Neural progenitor cell (in vitro differentiated cells): ENCODE data around the gene PKD1L1. TPM values are rescaled to one million over a fixed set of nuclear protein-coding genes. Genes with fewer than 3 reads are reported as not detected.
A peak's percentile ranks its signal among the peaks of the same experiment; 100 is the strongest.

ENCODE experiments used
- DNase-seq: peaks from one replicate; pipeline ENCODE4 v3.0.0-alpha.2; 2016; ENCODE audit warnings: low spot score
- H2AFZ ChIP-seq: fragments of 200-600 bp; sonication (generic); replicated peaks from 2 replicates; pipeline ENCODE4 v1.6.1; 2016; ENCODE audit warnings: antibody characterized with exemption
- H3F3A ChIP-seq: fragments of 200-600 bp; sonication (generic); 2 replicates; pipeline ENCODE4 v1.6.1; 2016; ENCODE audit warnings: antibody characterized with exemption, low read depth
- H3K27ac ChIP-seq: fragments of 200-600 bp; sonication (generic); 2 replicates; pipeline ENCODE4 v1.5.1; 2016; ENCODE audit warnings: mild to moderate bottlenecking
- H3K27me3 ChIP-seq: fragments of 200-600 bp; sonication (generic); 2 replicates; pipeline ENCODE4 v1.6.1; 2016; ENCODE audit warnings: mild to moderate bottlenecking, moderate library complexity
- H3K36me3 ChIP-seq: fragments of 200-600 bp; sonication (generic); 2 replicates; pipeline ENCODE4 v1.5.1; 2016
- H3K4me1 ChIP-seq: fragments of 200-600 bp; sonication (generic); 2 replicates; pipeline ENCODE4 v1.6.1; 2016; ENCODE audit warnings: mixed run types
- H3K4me2 ChIP-seq: fragments of 200-600 bp; sonication (generic); 2 replicates; pipeline ENCODE4 v1.6.1; 2016
- H3K4me3 ChIP-seq: fragments of 200-600 bp; sonication (generic); 2 replicates; pipeline ENCODE4 v1.5.1; 2016
- H3K79me2 ChIP-seq: fragments of 200-600 bp; sonication (generic); 2 replicates; pipeline ENCODE4 v1.6.1; 2016; ENCODE audit warnings: low read depth
- H3K9ac ChIP-seq: fragments of 200-600 bp; sonication (generic); 2 replicates; pipeline ENCODE4 v1.6.1; 2016
- H3K9me3 ChIP-seq: fragments of 200-600 bp; sonication (generic); 2 replicates; pipeline ENCODE4 v1.5.1; 2016; ENCODE audit warnings: low read depth
- H4K20me1 ChIP-seq: fragments of 200-600 bp; sonication (generic); 2 replicates; pipeline ENCODE4 v1.6.1; 2016; ENCODE audit warnings: low read depth
- H3K27ac Mint-ChIP-seq: 3 replicates; pipeline ENCODE4 v1.8.0; 2021; ENCODE audit warnings: mixed read lengths
- H3K27me3 Mint-ChIP-seq: 2 replicates; pipeline ENCODE4 v1.8.0; 2022; ENCODE audit warnings: low read depth, mild to moderate bottlenecking, inconsistent platforms, moderate library complexity, mixed read lengths; ENCODE audit not compliant: insufficient read depth
- H3K36me3 Mint-ChIP-seq: 3 replicates; pipeline ENCODE4 v1.8.0; 2021; ENCODE audit warnings: mixed read lengths
- H3K4me1 Mint-ChIP-seq: 3 replicates; pipeline ENCODE4 v1.8.0; 2021; ENCODE audit warnings: mixed read lengths
- H3K4me3 Mint-ChIP-seq: 3 replicates; pipeline ENCODE4 v1.8.0; 2021; ENCODE audit warnings: mild to moderate bottlenecking, moderate library complexity, mixed read lengths
- H3K9me3 Mint-ChIP-seq: 3 replicates; pipeline ENCODE4 v1.8.0; 2020; ENCODE audit warnings: mixed read lengths
- CTCF ChIP-seq: fragments of 200-600 bp; sonication (generic); IDR thresholded peaks from 2 replicates; pipeline ENCODE4 v1.5.1; 2017; ENCODE audit warnings: antibody characterized with exemption, mild to moderate bottlenecking
- EZH2 ChIP-seq: fragments of 200-600 bp; sonication (generic); IDR thresholded peaks from 2 replicates; pipeline ENCODE4 v1.6.1; 2017; ENCODE audit warnings: antibody characterized with exemption, mild to moderate bottlenecking, moderate library complexity
- EZH2phosphoT487 ChIP-seq: fragments of 200-600 bp; sonication (generic); IDR thresholded peaks from 2 replicates; pipeline ENCODE4 v1.6.1; 2017; ENCODE audit warnings: antibody characterized with exemption
- total RNA-seq: library from RNA; depleted of rRNA; stranded (reverse); fragments of >200 nt; gene quantifications from 2 replicates; pipeline ENCODE4 v1.2.3, GENCODE V29; 2015; ENCODE audit warnings: low replicate concordance

The PKD1L1 gene
- total RNA-seq, 1 donor from 2014 or later: 0.07 TPM

- peaks cover 29% of the 10 kb centered on the region for H3K4me1 ChIP-seq
- peaks cover 66% of the 10 kb centered on the region for H3K4me1 Mint-ChIP-seq
- peak overlapping the region; percentile 93 for H3K27ac Mint-ChIP-seq
- peaks cover 15% of the 10 kb centered on the region for H3K27me3 Mint-ChIP-seq
- H3K79me2 ChIP-seq: no peaks in the 10 kb centered on the region
- H3K9ac ChIP-seq: no peak overlapping the region
- no peak overlapping the region for H2AFZ ChIP-seq
- no peak overlapping the region for H3K4me3 ChIP-seq
- no peaks in the 10 kb centered on the region for H3K9me3 ChIP-seq
- H4K20me1 ChIP-seq: no peaks in the 10 kb centered on the region
- H3F3A ChIP-seq: peaks cover 28% of the 10 kb centered on the region
- H3K4me3 Mint-ChIP-seq: peak overlapping the region; percentile 19
- peaks cover 14% of the 10 kb centered on the region for H3K9me3 Mint-ChIP-seq
- H3K36me3 ChIP-seq: no peaks in the 10 kb centered on the region
- peak; percentile 33 for DNase-seq
- H3K4me2 ChIP-seq: peak overlapping the region; percentile 22
- no peak for TF ChIP-seq CTCF
- TF ChIP-seq EZH2: no peak
- TF ChIP-seq EZH2phosphoT487: no peak
- no peak overlapping the region for H3K27ac ChIP-seq
- H3K36me3 Mint-ChIP-seq: peaks cover 7% of the 10 kb centered on the region
- H3K27me3 ChIP-seq: no peaks in the 10 kb centered on the region
These were observed 39.5 kb downstream of the PKD1L1 start for GRCh38 chr7:47908720-47909119.

GRCh38 chr7:47907981-47908616, 40.2 kb downstream of the PKD1L1 start:
- no peaks in the 10 kb centered on the region for H3K27me3 ChIP-seq
- H3K36me3 ChIP-seq: no peaks in the 10 kb centered on the region
- H3F3A ChIP-seq: peaks cover 28% of the 10 kb centered on the region
- no peak overlapping the region for H2AFZ ChIP-seq
- TF ChIP-seq EZH2phosphoT487 (no peak), EZH2 (no peak), CTCF (no peak)
- no peak overlapping the region for H3K4me2 ChIP-seq
- H4K20me1 ChIP-seq: no peaks in the 10 kb centered on the region
- peaks cover 19% of the 10 kb centered on the region for H3K27me3 Mint-ChIP-seq
- no peak overlapping the region for H3K4me3 ChIP-seq
- peaks cover 3% of the 10 kb centered on the region for H3K36me3 Mint-ChIP-seq
- H3K27ac ChIP-seq: no peak overlapping the region
- H3K4me1 ChIP-seq: peaks cover 29% of the 10 kb centered on the region
- no peak overlapping the region for H3K9ac ChIP-seq
- H3K27ac Mint-ChIP-seq: peak overlapping the region; percentile 93
- peaks cover 10% of the 10 kb centered on the region for H3K9me3 Mint-ChIP-seq
- peak overlapping the region; percentile 19 for H3K4me3 Mint-ChIP-seq
- H3K4me1 Mint-ChIP-seq: peaks cover 72% of the 10 kb centered on the region
- DNase-seq: no peak
- H3K79me2 ChIP-seq: no peaks in the 10 kb centered on the region
- H3K9me3 ChIP-seq: no peaks in the 10 kb centered on the region

DNA sequence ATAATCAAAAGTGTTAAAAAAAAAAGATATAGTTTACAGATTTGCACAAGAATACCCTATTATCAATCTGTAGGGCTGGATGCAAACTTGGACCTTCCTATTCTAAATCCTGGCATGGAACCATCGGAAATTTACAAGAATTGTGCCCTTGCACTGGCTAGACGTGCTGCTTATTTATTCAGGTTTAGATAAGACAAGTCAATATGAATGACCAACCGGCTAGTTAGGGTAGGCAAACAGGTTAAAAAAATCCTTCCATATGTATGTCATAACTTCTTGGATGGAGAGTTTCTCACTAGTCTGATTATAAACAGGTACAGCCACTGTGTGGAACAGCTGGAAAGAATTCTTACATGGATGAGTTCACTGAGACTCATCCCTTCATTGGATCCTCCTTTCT, 41.4 kb downstream of the PKD1L1 start:
- H3K4me1 ChIP-seq: peaks cover 34% of the 10 kb centered on the region
- H3K27ac Mint-ChIP-seq: no peak overlapping the region

More for the DNA sequence above, 41.4 kb downstream of the PKD1L1 start:
- no peaks in the 10 kb centered on the region for H3K9me3 ChIP-seq
- H3K9ac ChIP-seq: no peak overlapping the region
- no peak overlapping the region for H2AFZ ChIP-seq
- H3F3A ChIP-seq: peaks cover 32% of the 10 kb centered on the region
- no peak for DNase-seq
- Mint-ChIP-seq H3K4me1 (peaks cover 84% of the 10 kb centered on the region), H3K9me3 (peaks cover 6% of the 10 kb centered on the region), H3K27me3 (peaks cover 25% of the 10 kb centered on the region), H3K36me3 (no peaks in the 10 kb centered on the region), H3K4me3 (no peak overlapping the region)
- no peak overlapping the region for H3K4me3 ChIP-seq
- no peak overlapping the region for H3K27ac ChIP-seq
- no peak for TF ChIP-seq EZH2
- TF ChIP-seq CTCF: no peak
- TF ChIP-seq EZH2phosphoT487: no peak
- no peaks in the 10 kb centered on the region for H4K20me1 ChIP-seq
- no peaks in the 10 kb centered on the region for H3K79me2 ChIP-seq
- H3K4me2 ChIP-seq: no peak overlapping the region
- no peaks in the 10 kb centered on the region for H3K27me3 ChIP-seq
- no peaks in the 10 kb centered on the region for H3K36me3 ChIP-seq
